CD4-positive, alpha-beta T cell treated with Interleukin-17A for 4 hours (primary cell): ENCODE results near the gene SMARCB1.

Experiments used
- DNase-seq: peaks from one replicate; pipeline ENCODE4 v3.0.0-alpha.2; 2020; ENCODE audit warnings: mixed read lengths

The SMARCB1 gene

GRCh38 chr22:23832226-23833016, 45.7 kb downstream of the SMARCB1 start:
- no peak for DNase-seq

- no peak for DNase-seq
Measured at GRCh38 chr22:23833017-23833751, 46.4 kb downstream of the SMARCB1 start.

GRCh38 chr22:23833911-23834317, 47.1 kb downstream of the SMARCB1 start:
- DNase-seq, result no peak

- no peak for DNase-seq
Measured at GRCh38 chr22:23834406-23834792, 47.6 kb downstream of the SMARCB1 start.

GRCh38 chr22:23834793-23835483, 48.2 kb downstream of the SMARCB1 start:
- no peak for DNase-seq

- DNase-seq, result no peak
Measured at GRCh38 chr22:23835484-23836144, 48.8 kb downstream of the SMARCB1 start.

GRCh38 chr22:23836281-23836680, 49.5 kb downstream of the SMARCB1 start:
- no peak for DNase-seq

GRCh38 chr22:23836692-23837495, 50.1 kb downstream of the SMARCB1 start:
- no peak for DNase-seq

- DNase-seq, result no peak
Measured at GRCh38 chr22:23837496-23837859, 50.7 kb downstream of the SMARCB1 start.

GRCh38 chr22:23837911-23838680, 51.3 kb downstream of the SMARCB1 start:
- DNase-seq, result peak; percentile 17

GRCh38 chr22:23838681-23839468, 52.1 kb downstream of the SMARCB1 start, which contains the start of gene DERL3:
Gene DERL3 (minus strand): TSS chr22:23839006. CDS start chr22:23838987, 19 bp downstream.
- peak; percentile 99 for DNase-seq

GRCh38 chr22:23840026-23840425, 53.3 kb downstream of the SMARCB1 start:
- no peak for DNase-seq

GRCh38 chr22:23841292-23841691, 54.5 kb downstream of the SMARCB1 start:
- no peak for DNase-seq

- no peak for DNase-seq
Measured at GRCh38 chr22:23841736-23842445, 55.1 kb downstream of the SMARCB1 start.

GRCh38 chr22:23842599-23842998, 55.8 kb downstream of the SMARCB1 start:
- DNase-seq, result no peak

- no peak for DNase-seq
Measured at GRCh38 chr22:23844739-23845202, 58.0 kb downstream of the SMARCB1 start.

- DNase-seq, result no peak
Measured at GRCh38 chr22:23845265-23846080, 58.7 kb downstream of the SMARCB1 start.

GRCh38 chr22:23846081-23846469, 59.3 kb downstream of the SMARCB1 start:
- DNase-seq, result no peak
